NCI-H2171 treated with DMSO at 0.1 percent for 48 hours (cell line): Measurements from ENCODE around the gene SETD5.

Source experiments
- DNase-seq: peaks from one replicate; lab custom pipeline; 2025; lab: John Stamatoyannopoulos, UW

The SETD5 gene

DNA sequence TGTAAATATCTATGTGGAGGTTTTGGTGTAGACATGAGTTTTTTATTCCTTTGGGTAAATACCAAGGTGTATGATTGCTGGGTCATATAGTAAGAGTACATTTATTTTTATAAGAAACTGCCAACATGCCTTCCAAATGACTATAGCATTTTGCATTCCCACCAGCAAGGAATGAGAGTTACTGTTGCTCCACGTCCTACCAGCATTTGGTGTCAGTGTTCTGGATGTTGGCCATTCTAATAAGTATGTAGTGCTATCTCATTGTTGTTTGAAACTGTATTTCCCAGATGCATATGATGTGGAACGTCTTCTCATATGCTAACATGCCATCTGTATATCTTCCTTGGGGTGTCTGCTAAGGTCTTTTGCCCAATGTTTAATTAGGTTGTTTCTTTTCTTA is 117.5 kb downstream of the SETD5 start:
- no peak for DNase-seq

DNA sequence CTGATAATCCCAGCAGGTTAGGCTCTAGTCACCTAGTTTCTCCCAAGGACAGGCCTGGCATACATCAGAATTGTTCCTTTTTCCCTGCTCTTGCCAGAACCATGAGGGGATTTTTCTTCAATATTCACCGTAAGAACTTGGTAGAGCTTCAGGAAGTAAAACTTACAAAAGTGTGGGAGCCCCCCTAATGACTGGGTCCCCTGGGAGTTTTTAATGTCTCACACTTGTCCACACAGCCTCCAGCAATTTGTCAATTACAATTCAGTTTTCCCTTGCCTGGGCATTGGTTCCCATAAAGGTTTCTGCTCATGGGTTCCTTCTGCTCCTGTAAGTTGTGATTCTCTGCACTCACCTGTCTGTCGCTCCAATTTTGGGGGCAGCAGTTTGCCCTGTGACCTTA is 127.7 kb downstream of the SETD5 start:
- no peak for DNase-seq
